Smooth muscle cell of the brain vasculature (primary cell): Measurements from ENCODE around the gene CPA3.

Experiments used
- DNase-seq: peaks from one replicate; pipeline ENCODE4 v3.0.0-alpha.2; 2012; ENCODE audit warnings: low read depth, low spot score

Gene CPA3

DNA sequence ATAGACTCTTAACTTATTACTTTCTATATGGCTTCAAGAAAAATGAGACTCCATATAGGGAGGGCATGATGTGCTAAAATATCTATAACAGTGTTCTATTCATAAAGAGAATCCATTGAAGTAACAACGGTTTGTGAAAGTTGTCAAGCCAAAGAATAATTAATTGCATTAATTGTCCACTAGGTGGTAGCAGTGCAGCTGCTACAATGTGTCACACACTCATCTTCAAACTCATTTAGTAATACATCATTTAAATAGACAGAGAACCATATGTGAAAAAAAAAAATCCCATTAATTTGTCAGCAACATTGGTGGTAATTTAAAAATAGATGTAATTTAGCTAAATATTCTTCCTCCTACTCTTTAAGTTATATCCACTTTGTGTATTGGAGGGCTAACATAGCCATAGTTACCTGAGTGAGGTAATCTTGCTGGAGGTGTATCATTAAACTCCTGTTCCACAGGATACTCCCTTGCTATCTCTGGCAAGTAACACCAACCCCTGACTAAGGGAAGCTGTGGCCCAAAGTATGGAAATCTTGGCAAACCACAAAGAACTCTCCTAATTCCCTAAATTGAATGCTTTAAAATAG lies 3.7 kb upstream of the CPA3 start:
- peak; percentile 28 for DNase-seq

- DNase-seq, result no peak
Measured at GRCh38 chr3:148863297-148863696, 1.8 kb upstream of the CPA3 start.

- DNase-seq, result no peak
Measured at GRCh38 chr3:148863814-148864213, 1.3 kb upstream of the CPA3 start.

DNA sequence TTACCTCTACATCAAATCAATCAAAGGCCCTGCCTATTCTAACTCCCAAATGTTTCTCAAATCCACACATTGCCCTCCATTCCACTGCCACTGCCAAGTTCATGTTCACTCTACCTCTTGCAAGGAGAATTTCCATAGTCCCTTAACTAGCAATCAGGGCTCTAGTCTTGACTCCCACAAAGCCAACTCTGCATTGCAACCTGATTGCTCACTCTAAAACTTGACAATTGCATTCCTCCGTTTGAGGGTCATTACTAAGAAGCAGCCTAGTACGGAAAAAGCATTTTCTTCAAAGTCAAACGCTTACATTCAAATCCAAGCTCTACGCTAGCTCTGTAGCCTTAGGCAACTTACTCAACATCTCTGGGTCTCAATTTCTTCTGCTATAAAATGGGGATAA lies 1.2 kb downstream of the CPA3 start:
- DNase-seq, result no peak

DNA sequence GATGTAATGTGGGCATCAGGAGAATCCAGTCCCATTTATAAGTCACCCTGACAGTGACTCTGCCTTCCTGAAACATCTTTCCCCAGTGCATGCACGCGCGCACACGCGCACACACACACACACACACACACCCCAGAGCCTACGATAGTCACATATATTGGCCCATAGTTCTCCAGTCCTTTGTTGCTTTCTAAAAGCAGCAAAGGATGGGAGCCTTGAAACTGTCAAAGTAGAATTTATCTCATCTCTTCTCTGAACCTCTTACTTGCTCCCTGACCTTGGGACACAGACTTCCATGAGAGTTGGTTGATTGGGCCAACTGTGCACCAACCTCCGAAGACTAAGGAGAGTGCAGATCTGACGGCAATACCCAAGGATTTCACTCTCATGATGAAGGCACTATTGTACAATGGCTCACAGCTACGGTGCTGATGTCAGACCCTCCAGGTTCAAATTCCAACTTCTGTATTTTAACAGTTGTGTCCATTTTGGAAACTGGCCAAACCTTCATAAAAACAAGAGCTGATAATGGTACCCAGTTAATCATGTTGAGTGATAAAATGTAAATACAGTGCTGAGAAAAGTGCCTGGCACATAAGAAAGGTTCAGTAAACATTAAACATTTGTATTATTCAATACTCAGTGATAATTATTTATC lies 8.3 kb downstream of the CPA3 start:
- DNase-seq, result no peak

GRCh38 chr3:148873977-148874376 lies 8.9 kb downstream of the CPA3 start:
- DNase-seq, result no peak

GRCh38 chr3:148878095-148878494 lies 13.0 kb downstream of the CPA3 start:
- DNase-seq, result no peak

DNA sequence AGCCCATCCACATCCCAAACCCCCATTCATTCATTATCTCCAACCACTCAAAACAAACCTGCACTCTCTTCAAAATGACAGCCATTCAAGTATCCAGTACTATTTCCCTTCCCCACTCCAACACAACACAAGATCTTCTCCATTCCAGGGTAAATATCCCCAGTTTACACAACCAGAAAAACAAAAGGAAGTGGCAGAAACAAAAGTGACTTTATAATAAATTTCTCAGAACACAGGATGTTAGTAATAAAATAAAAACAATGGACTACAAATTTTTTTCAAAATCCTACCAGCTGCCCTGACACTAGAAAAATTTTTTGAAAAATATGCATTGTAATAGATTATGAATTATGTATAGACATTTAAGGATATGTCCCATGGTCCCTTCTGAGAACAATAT lies 14.2 kb downstream of the CPA3 start:
- no peak for DNase-seq

DNA sequence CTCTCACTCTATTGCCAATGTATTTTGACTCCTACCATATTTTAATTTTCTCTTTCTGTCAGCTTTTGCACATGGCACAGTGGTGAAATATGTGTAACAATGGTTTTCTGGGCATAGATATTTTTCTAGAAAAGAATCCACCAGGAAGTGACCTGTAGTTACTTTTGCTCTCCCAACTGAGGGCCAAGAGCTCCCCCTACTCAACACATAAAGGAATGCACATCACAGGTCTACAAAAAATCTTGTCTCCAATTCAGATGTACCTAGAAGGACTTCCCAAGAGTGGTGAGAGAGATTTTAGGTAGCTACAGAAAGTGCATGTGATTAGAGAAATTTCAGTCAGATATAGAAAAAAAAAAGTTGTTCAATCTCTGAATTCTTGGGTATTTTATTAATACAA lies 15.6 kb downstream of the CPA3 start:
- DNase-seq, result no peak

- DNase-seq, result no peak
Measured at GRCh38 chr3:148881286-148881685, 16.2 kb downstream of the CPA3 start.

GRCh38 chr3:148882288-148882687 lies 17.2 kb downstream of the CPA3 start:
- DNase-seq, result peak; percentile 53

- no peak for DNase-seq
Measured at GRCh38 chr3:148883163-148883562, 18.1 kb downstream of the CPA3 start.

- no peak for DNase-seq
Measured at GRCh38 chr3:148884261-148884660, 19.2 kb downstream of the CPA3 start.

DNA sequence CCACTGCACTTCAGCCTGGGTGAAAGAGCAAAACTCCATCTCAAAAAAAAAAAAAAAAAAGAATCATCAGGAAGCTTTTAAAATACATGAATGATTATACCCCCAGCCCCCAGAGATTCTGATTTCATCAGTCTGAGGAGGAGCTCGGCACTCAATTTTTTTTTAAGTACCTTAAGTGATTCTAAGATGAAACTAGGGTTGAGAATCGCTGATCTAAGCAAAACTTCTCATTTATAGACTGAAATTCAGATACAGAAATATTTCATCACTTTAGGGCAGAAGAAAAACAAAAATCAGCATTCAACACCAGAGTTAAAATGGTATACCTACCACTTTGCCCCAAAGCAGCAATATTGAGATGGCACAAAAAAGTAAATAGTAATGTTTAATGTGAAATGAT lies 24.7 kb downstream of the CPA3 start:
- no peak for DNase-seq

DNA sequence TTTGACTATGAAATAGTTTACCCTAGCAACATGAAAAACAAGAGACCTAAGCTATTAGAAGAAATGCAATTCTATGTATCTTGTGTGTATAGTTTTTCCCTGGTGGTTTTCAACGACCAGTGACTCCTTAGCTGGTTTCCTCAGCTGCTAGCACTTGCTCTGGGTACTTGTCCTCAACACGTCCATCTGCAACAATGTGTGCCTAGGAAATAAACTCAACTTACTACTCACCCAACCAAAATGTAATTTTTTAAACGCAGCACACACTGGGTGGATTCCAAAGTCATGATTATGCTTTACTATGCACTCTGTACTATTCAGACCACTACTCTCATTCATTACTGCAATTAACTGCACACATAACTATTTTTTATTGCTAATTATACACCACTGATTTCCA lies 31.0 kb downstream of the CPA3 start:
- no peak for DNase-seq

DNA sequence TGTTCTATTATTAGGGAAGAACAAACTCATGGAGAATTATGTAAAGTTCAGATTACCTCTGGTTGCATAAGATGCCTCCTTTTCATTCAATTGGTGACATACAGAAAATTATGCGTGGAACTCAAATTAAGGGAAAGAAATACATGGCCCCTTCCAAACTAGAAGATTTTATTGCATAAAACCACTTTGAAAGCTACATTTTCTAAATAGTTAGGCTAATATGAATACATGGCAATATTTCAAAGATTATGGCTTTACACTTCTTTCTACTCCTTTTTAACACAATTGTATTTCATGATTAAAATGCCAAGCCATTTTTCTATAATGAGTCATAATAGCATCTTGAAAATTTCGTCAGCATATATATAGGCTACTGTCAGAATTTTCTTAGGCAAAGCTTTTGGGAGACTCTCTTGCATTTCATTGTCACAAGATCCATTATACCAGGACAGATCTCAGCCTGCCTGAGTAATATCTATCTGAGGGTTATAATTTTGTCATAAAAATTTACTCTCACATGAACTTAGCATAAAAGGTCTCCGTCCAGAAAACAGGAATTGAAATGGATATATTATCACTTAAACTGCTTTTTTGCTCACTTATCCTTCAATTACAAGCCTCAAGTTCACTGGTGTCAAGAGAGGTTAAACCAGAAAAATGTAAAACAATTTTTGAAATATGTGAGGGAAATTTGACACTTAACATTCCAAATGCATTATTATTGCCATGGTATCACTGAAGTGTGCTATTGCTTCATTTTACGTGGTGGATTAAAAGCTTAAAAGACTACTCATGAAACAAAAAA lies 37.1 kb downstream of the CPA3 start:
- no peak for DNase-seq

GRCh38 chr3:148903022-148903442 lies 37.9 kb downstream of the CPA3 start:
- DNase-seq, result no peak

DNA sequence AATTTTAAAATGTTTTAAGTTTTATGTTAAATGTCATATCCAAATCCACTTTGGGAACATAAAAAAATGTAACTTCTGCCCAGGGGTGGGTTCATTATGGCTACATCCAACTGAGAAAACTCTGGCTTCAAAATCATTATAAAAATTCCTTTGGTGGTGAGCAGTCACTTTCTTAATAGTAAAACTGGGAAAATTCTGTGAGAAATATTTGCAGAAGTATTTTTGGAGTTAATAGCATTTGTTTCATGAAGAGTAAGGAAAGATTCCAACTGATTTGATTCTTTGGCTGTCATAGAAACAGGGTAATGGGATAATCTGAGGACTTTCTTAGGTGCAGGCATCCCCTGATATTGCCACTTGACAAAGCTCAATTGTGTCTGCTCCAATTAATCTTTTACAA lies 38.8 kb downstream of the CPA3 start:
- no peak for DNase-seq

DNA sequence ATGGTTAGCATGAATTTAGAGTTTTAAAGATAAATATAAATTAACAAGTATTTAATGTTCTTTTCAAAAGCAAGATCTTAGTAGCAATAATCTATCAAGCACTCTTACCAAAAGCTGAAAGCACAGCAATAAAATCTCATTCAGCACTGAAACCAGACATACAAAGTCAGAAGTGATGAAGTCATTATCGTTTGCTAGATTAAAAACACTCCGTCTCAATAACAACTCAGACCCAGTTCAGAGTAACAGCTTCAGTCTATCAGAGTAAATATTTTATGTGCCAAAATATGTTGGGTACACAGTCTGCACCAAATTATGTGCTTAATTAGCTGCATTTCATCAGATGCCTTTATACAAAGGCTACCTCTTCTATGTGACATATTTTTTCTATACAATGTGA lies 41.6 kb downstream of the CPA3 start:
- DNase-seq, result no peak

- DNase-seq, result no peak
Measured at GRCh38 chr3:148911173-148911572, 46.1 kb downstream of the CPA3 start.

DNA sequence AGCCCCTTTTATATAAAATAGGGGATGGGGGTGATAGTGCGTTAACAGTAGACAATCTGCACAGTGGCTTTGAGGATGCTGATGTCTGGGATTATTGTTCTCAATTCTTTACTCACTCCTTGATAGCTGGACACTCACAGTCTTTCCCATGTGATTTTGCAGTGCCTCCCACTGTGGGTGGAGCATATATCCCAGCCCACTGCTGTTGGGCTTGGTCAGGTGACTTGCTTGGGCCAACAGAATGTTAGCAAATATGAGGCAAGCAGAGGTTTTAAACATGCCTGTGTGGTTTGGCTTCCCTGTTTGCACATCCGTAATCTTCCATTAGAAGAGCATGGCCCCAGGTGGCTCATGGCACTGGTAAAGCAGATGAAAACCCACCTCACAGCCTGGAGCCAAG lies 46.5 kb downstream of the CPA3 start:
- DNase-seq, result no peak

DNA sequence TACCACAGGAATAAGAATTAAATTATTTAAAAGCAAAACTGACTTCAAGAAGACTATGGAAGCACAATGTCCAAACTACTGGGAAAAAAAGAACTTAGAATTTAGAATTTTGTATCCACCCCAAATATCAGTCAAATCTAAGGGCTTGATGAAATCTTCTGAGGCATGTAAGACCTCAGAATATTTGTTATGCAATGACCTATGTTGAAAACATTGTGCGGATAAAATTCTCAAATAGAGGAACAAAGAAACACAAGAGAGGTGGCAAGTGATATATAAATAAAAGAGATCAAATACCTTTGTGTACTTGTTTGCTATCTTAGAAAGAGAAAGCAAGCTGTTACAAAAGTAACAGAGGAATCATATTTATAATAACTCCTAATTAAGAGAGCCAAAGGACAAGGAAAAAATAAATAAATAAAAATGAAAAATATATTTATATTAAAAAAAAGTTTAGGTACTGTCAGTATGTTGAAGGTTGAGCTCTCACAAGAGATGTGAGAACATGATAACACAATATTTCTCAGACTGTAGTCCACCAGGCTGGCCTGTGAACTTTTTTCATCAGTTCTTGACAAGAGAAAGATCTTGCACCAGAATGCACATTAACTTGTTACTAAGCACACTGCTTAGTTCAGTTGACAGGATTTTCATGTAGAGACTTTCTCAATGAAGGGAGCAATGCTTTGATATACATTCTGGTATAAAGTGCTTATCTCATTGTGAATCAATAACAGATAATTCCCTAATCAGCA lies 50.0 kb downstream of the CPA3 start:
- no peak for DNase-seq
